GM21786 (cell line): ENCODE results near the gene HEXA.

Experiments
- ATAC-seq: cut with Tn5 transposase; IDR thresholded peaks from one replicate; pipeline ENCODE4 v1.9.1; 2021; ENCODE audit not compliant: unreplicated experiment

Gene HEXA

DNA sequence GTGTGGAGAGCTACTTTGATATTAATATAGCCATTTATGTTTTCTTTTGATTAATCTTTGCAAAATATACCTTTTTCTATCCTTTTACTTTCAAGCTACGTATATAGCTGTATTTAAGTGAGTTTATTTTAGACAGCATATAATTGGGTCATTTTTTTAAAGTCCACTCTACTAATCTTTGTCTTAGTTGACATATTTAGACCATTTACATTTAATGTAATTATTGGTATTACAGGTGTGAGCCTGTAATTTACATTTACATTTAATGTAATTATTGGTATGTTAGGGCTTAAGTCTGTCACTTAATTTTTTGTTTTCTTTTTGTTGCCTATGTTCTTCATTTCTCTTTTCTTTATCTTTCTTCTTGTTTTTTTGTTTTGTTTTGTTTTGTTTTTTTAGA, 52.1 kb downstream of the HEXA start:
- ATAC-seq, result no peak

DNA sequence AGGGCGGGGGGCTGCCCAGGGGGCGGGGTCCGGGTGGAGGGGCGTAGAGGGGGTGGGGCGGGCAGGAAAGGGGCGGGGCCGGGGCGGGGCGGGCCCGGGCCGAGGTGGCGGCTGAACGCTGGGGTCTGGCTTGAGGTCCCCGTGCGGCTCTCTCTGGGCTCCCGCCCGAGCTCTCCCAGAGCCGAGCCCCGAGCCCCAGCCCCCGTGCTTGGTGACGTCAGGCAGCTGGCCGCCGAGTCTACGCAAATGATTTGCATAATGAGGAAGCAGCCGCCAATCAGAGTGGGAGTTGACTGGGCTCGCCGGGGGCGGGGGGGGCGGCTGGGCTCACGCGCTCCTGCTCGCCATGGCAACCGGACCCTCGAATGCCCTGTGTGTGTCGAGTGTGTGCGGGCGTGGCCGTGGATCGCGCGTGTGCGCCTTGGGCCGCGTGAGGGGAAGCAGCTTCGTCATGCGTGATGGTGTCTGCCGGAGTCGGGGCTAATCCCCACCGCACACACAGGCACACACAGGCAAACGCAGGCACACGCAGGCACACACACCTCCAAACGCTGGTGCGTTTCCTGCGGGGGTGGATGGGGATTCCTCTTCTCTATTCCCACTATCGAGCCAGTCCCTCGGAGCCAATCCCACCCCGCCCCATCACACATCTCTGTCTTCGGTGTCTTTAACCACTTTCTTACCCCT, 55.7 kb downstream of the HEXA start, which contains the start of gene CELF6:
CELF6 (minus strand) TSS at position 173 of the 687 bp plus-strand sequence. CDS start 283 bp downstream, outside the sequence.
- ATAC-seq, result no peak

DNA sequence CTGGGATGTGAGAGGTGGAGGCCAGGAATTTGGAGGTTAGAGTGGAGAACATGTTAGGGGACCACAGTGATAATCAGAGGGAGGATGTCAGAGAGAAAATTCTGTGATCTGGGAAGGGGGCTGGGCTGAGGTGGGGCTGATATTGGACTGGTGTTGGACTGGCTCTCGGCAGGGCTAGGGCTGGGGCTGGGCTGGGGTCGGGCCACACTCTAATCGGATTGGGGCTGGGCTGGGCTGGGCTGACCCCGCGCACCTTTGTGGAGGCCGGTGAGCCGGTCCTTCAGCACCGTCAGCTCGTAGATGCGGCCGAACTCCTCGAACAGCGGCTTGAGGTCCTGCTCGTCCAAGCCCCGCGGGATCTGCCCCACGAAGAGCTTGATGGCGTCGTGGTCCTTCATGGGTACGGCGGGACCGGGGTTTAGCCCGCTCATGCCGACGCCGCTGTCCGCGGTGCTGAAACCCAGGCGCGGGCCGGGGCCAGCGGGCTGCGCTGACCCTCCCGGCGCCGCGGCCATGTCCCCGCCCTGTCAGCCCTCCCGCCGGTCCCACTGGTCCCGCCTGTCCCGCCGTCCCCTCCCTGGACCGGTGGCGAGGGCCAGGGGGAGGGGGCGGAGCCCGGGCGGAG, 56.3 kb downstream of the HEXA start:
- no peak for ATAC-seq

DNA sequence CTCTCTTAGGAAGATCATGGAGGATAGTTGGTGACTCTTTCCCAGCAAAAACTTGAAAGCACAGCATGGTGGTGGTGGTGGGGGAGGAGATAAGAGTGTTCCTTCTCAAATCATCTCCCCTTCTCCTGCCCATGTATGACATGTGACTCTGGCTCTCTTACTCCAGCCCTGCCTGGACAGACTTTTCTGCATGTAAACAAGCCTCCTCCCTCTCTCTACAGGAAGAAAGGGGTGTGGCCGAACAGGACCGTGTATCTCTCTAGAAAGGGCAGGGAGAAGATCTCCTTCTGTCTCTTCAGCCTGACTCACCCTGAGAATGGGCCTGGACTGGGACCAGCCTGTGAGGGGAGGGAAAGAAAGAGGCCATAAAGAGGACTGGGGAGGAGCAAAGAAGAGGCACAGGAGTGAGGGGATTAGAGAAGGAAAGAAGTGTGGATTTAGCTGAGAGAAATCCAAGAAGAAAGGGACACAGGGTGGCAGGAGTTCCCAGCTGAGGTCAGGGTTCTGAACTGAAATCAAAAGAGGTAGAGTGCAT, 57.3 kb downstream of the HEXA start:
- no peak for ATAC-seq

DNA sequence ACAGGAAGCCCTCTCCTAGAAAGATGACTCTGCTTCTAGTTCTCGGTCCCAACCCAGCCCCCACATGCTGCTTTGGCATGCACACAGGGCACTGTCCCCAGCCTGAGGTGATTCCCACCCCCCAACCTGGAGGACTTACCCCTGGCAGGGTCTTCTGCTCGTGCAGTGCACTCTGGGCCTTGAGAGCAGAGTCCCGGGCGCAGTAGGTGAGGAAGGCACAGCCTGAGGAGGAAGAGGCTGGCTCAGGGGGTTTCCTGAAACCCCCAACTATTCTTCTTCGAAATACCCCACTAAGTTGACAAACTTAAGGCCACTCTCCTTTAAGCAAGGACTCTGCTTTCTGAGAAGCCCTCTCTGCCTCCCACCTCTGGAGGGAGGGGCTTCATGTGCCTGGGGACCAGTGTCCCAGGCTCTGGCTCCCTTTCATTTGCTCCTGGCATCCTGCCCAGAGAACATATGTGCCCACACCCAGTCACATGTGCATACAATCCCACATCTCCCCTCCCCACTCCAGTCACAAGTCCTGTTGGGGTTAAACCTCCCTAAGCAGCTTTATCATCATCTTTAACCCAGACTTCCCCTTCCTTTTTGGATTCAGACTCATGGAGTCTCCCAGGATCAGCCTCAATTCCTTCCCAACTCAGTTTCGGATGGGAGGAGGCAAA, 60.0 kb downstream of the HEXA start:
- ATAC-seq, result no peak

DNA sequence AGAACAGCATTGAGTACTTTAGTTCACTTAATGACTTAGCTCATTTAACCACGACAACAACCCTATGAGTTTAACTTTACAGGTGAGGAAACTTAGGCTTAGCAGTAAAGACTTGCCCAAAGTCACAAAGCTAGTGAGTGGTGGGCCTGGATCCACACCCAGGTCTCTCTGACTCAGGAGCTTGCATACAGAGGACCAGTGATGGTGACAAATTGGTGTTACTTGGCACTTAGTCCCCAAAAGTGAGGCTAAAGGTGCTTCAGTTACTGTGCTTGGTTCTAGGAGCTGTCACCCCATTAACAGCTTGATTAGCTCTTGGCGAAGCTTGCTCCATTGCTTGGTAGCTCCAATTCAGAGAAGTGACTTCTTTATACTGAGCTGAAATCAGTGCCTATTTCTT, 61.9 kb downstream of the HEXA start:
- no peak for ATAC-seq

DNA sequence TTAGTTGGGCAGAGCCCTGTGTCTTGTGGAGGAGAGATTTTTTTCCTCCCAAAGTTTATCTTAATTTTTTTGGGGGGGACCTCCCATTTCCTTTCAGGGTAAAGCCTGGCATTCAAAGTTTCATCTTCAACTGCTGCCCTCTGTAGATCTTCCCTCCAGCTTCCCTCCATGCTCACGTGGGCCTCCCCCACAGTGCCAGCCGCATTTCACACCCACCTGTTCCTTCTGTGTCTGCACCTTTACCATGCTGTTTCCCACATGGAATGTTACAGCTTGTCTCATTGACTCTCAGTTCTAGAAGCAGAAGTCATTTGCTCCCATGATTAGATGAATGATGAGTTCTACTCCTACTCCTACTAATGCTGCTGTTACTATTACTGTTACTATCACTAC, 62.4 kb downstream of the HEXA start:
- no peak for ATAC-seq

DNA sequence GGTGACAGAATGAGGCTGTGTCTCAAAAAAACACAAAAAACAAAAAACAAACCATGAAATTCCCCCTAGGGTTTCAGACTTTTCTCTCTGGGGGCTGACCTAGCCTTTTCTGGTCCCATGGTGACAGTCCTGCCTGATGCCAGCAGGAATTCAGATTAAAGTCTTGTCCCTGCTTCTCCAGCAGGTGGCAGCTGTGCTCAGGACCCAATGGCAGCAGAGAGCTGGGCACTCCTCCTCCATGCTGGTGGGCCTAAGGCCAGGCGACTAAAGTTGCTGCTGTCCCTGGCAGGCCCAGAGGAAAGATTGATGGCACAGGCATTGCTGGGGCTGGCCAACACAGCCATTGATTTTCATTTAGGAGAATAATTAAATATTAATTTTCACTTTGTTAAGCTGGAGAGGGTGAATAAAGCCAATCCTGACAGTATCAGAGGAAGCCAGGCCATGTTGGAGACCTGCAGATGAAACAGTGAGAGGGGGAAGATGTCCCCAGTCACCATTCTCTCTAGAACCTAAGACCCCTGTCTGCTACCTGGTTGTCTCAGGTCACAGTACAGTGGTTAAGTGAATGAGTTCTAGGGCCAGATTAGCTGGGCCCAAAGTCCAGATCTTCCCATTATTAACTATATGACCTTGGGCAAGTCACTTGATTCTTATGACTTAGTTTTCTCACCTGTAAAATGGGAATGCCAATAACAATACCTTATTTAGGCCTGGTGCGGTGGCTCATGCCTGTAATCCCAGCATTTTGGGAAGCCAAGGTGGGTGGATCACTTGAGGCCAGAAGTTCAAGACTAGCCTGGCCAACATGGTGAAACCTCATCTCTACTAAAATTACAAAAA, 63.0 kb downstream of the HEXA start:
- ATAC-seq, result peak; percentile 56

DNA sequence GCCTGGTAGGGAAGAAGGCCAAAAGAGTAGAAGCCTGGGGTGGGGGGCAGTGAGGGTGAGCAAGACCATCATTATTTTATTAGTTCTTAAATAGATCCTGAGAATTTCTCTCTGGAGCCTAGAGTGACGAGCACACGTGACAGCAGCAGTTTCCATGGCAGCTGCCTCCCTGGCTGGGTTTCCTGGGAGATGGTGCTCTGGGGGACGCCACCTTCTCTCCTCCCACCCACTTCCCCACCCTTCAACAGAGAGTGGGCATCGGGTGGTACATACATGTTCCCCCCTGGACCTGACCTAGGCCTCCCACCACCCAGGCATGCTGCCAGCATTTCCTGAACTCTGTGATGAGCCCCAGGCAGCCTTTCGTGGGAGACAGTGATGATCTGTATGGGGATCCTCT, 68.8 kb downstream of the HEXA start:
- ATAC-seq, result no peak

DNA sequence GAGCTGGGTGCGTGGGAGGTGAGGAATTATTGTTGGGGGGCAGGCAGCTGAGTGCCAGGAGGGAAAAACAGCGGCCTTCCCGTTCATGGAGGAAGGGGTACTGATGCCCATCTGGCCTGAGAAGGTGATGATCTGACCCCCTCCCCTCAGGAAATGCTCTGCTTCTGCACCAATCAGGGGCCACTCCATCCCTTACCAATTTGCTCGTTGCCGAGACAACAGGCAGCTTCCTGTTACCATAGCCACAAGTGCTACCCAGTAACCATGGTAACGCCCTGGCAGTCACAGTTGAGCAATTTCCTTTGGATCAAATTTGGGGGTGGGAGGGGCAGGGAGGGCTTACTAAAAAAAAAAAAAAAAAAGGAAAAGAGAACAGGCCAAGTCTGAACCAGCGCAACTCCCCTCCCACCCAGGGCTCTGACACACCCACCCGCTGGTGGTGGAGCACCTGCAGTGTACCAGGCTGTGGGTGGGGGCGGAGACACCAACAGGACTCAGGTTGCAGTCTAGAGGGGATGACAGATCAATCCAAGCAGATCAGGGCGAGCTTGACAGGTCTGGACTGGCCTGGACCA, 69.5 kb downstream of the HEXA start:
- no peak for ATAC-seq

DNA sequence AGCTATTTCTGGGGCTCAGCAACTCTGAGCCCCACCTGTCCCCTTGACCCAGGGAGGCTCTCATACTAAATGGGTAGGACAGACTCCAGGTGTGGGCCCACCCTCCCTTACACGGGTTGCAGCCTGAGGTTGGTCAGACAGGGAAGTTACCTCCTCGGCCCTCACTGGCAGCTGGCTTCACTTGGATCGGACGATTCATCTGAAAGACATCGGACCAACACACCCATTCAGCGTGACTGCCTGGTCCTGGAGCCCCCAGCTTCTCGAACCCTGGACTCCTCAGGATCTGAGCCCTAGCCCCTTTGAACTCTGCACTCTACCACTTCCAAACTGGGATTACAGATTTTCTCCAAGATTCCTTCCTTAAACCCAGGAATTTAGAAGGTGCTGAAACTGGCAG, 71.2 kb downstream of the HEXA start:
- ATAC-seq, result no peak

DNA sequence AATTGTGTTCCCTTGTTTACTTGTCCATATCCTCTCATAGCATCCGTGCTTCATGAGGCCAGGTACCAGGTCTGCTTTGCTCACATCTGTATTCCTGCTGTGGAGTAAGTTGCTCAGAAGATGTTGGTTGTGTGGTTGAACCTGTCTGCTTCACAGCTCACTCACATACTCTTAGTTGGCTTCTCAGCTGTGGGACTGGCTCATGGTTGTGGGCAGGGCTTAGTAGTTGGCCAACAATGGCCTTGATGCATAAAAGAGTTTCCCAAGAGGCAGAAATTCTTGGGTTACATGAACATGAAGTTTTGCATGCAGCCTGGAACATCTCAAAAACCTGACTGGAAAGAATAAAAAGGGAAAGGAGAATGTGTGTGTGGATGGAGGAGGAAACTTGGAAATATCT, 72.9 kb downstream of the HEXA start:
- no peak for ATAC-seq
